ENCODE results near the gene MVK.

- TF ChIP-seq POLR2A (IDR thresholded peaks at IDR 0.05) (no peak), CTCF (IDR thresholded peaks at IDR 0.05) (no peak)
These were observed 14.4 kb upstream of the MVK start for GRCh38 chr12:109559200-109559505.
